ENCODE data around the gene GFAP. TPM values are rescaled to one million over a fixed set of nuclear protein-coding genes. Genes with fewer than 3 reads are reported as not detected.
A peak's percentile ranks its signal among the peaks of the same experiment; 100 is the strongest.

GFAP gene
- total RNA-seq, 2 donors from 2014 or later, result 0.35 TPM; not detected in 1

GRCh38 chr17:44924107-44924544 is 8.8 kb upstream of the GFAP start:
- Mint-ChIP-seq H3K4me3 (no peak overlapping the region), H3K4me1 (peaks cover 3% of the 10 kb centered on the region), H3K27me3 (ENCODE audit: insufficient read depth) (peaks cover 8% of the 10 kb centered on the region), H3K36me3 (ENCODE audit: low read depth) (peaks cover 30% of the 10 kb centered on the region), H3K27ac (no peak overlapping the region), H3K9me3 (no peaks in the 10 kb centered on the region)
- TF ChIP-seq CTCF (conservative IDR thresholded peaks at IDR 0.05), result no peak
- H3K27me3 ChIP-seq (ENCODE audit: control insufficient read depth, insufficient read depth, low read length, poor library complexity, severe bottlenecking), result peaks cover 4% of the 10 kb centered on the region
- WGBS, 2 experiments (ENCODE audit: insufficient coverage in 1 of 2, insufficient read length in 1 of 2), result 91 to 94% methylated on average over 7 to 9 of the region's 9 CpGs
- no peaks in the 10 kb centered on the region for H3K4me1 ChIP-seq (ENCODE audit: control insufficient read depth, insufficient read depth, low read length)
- H3K9me3 ChIP-seq (ENCODE audit: control insufficient read depth, low read length), result no peaks in the 10 kb centered on the region
- H3K4me3 ChIP-seq (ENCODE audit: low read length), result no peak overlapping the region
- peaks cover 23% of the 10 kb centered on the region for H3K36me3 ChIP-seq (ENCODE audit: control insufficient read depth, insufficient read depth, low read length)
- no peak overlapping the region for H3K9ac ChIP-seq (ENCODE audit: extremely low read depth, low read length, poor library complexity, severe bottlenecking)
- no peak overlapping the region for H3K27ac ChIP-seq (ENCODE audit: low read depth, low read length)
- DNase-seq, result peak; percentile 57

GRCh38 chr17:44922746-44923470 is 7.6 kb upstream of the GFAP start:
- Mint-ChIP-seq H3K27me3 (ENCODE audit: insufficient read depth) (peaks cover 12% of the 10 kb centered on the region), H3K4me1 (peaks cover 3% of the 10 kb centered on the region), H3K9me3 (no peaks in the 10 kb centered on the region), H3K27ac (peak overlapping the region; percentile 38), H3K4me3 (no peak overlapping the region), H3K36me3 (ENCODE audit: low read depth) (peaks cover 21% of the 10 kb centered on the region)
- H3K27ac ChIP-seq (ENCODE audit: low read depth, low read length), result no peak overlapping the region
- H3K36me3 ChIP-seq (ENCODE audit: control insufficient read depth, insufficient read depth, low read length), result peaks cover 16% of the 10 kb centered on the region
- H3K27me3 ChIP-seq (ENCODE audit: control insufficient read depth, insufficient read depth, low read length, poor library complexity, severe bottlenecking), result peaks cover 4% of the 10 kb centered on the region
- no peak overlapping the region for H3K9ac ChIP-seq (ENCODE audit: extremely low read depth, low read length, poor library complexity, severe bottlenecking)
- H3K4me1 ChIP-seq (ENCODE audit: control insufficient read depth, insufficient read depth, low read length), result no peaks in the 10 kb centered on the region
- no peaks in the 10 kb centered on the region for H3K9me3 ChIP-seq (ENCODE audit: control insufficient read depth, low read length)
- no peak overlapping the region for H3K4me3 ChIP-seq (ENCODE audit: low read length)
- no peak for TF ChIP-seq CTCF (conservative IDR thresholded peaks at IDR 0.05)
- peak; percentile 61 for DNase-seq
- WGBS, 2 experiments (ENCODE audit: insufficient coverage in 1 of 2, insufficient read length in 1 of 2), result 87 to 91% methylated on average over 18 to 19 of the region's 19 CpGs

GRCh38 chr17:44922136-44922535 is 6.8 kb upstream of the GFAP start:
- peaks cover 12% of the 10 kb centered on the region for H3K27me3 Mint-ChIP-seq (ENCODE audit: insufficient read depth)
- Histone ChIP-seq H3K27ac (ENCODE audit: low read depth, low read length) (no peak overlapping the region), H3K27me3 (ENCODE audit: control insufficient read depth, insufficient read depth, low read length, poor library complexity, severe bottlenecking) (peaks cover 4% of the 10 kb centered on the region), H3K9ac (ENCODE audit: extremely low read depth, low read length, poor library complexity, severe bottlenecking) (no peak overlapping the region), H3K36me3 (ENCODE audit: control insufficient read depth, insufficient read depth, low read length) (peaks cover 9% of the 10 kb centered on the region), H3K9me3 (ENCODE audit: control insufficient read depth, low read length) (no peaks in the 10 kb centered on the region), H3K4me3 (ENCODE audit: low read length) (no peak overlapping the region), H3K4me1 (ENCODE audit: control insufficient read depth, insufficient read depth, low read length) (no peaks in the 10 kb centered on the region)
- 94 to 96% methylated on average over 6 of the region's 6 CpGs for WGBS, 2 experiments (ENCODE audit: insufficient coverage in 1 of 2, insufficient read length in 1 of 2)
- no peak overlapping the region for H3K27ac Mint-ChIP-seq
- no peak for TF ChIP-seq CTCF (conservative IDR thresholded peaks at IDR 0.05)
- H3K36me3 Mint-ChIP-seq (ENCODE audit: low read depth), result peaks cover 16% of the 10 kb centered on the region
- no peak overlapping the region for H3K4me3 Mint-ChIP-seq
- H3K9me3 Mint-ChIP-seq, result no peaks in the 10 kb centered on the region
- peak; percentile 47 for DNase-seq
- peaks cover 3% of the 10 kb centered on the region for H3K4me1 Mint-ChIP-seq
